Loucy (cell line): ENCODE data around the gene GLYATL2.

Experiments used
- H2AFZ ChIP-seq: fragments of 200-600 bp; sonication (generic); 2 replicates; pipeline ENCODE4 v1.6.0; 2016; ENCODE audit warnings: antibody characterized with exemption, mild to moderate bottlenecking, low read length, moderate library complexity
- H3F3A ChIP-seq: fragments of 200-600 bp; 2 replicates; pipeline ENCODE4 v1.6.0; 2016; ENCODE audit warnings: antibody characterized with exemption, low read depth, mild to moderate bottlenecking
- H3K27me3 ChIP-seq: fragments of 200-600 bp; sonication (generic); 2 replicates; pipeline ENCODE4 v1.6.1; 2014; ENCODE audit warnings: low read length, mild to moderate bottlenecking; ENCODE audit not compliant: insufficient read depth, poor library complexity, severe bottlenecking
- H3K36me3 ChIP-seq: fragments of 200-600 bp; sonication (generic); 2 replicates; pipeline ENCODE4 v1.6.1; 2016; ENCODE audit warnings: low read length; ENCODE audit not compliant: insufficient read depth
- H3K4me1 ChIP-seq: fragments of 200-600 bp; sonication (generic); 2 replicates; pipeline ENCODE4 v1.5.1; 2014; ENCODE audit warnings: low read length, mild to moderate bottlenecking; ENCODE audit not compliant: insufficient read depth, poor library complexity, severe bottlenecking
- H3K4me2 ChIP-seq: fragments of 200-600 bp; sonication (generic); 2 replicates; pipeline ENCODE4 v1.6.0; 2014; ENCODE audit warnings: antibody characterized with exemption, low read length, low read depth, mild to moderate bottlenecking; ENCODE audit not compliant: poor library complexity, severe bottlenecking
- H3K4me3 ChIP-seq: fragments of 200-600 bp; sonication (generic); 2 replicates; pipeline ENCODE4 v1.5.1; 2014; ENCODE audit warnings: low read length, mild to moderate bottlenecking, mixed read lengths; ENCODE audit not compliant: poor library complexity, severe bottlenecking
- H3K79me2 ChIP-seq: fragments of 200-600 bp; sonication (generic); 2 replicates; pipeline ENCODE4 v1.6.1; 2014; ENCODE audit warnings: low read length; ENCODE audit not compliant: insufficient read depth
- H3K9ac ChIP-seq: fragments of 200-600 bp; sonication (generic); 2 replicates; pipeline ENCODE4 v1.6.0; 2014; ENCODE audit warnings: mild to moderate bottlenecking, low read depth, low read length, moderate library complexity; ENCODE audit not compliant: poor library complexity, severe bottlenecking
- H3K9me2 ChIP-seq: fragments of 200-600 bp; sonication (generic); replicated peaks from 2 replicates; pipeline ENCODE4 v1.6.1; 2016; ENCODE audit warnings: low read depth, low read length, mixed read lengths
- H3K9me3 ChIP-seq: fragments of 200-600 bp; sonication (generic); 2 replicates; pipeline ENCODE4 v1.6.1; 2014; ENCODE audit warnings: mild to moderate bottlenecking, antibody characterized with exemption, low read length, low read depth; ENCODE audit not compliant: insufficient read depth
- H4K20me1 ChIP-seq: fragments of 200-600 bp; sonication (generic); 2 replicates; pipeline ENCODE4 v1.6.0; 2014; ENCODE audit warnings: antibody characterized with exemption, low read length, mild to moderate bottlenecking; ENCODE audit not compliant: insufficient read depth, poor library complexity, severe bottlenecking
- EZH2phosphoT487 ChIP-seq: fragments of 200-600 bp; IDR thresholded peaks from 2 replicates; pipeline ENCODE4 v1.6.1; 2018; ENCODE audit warnings: antibody characterized with exemption, mild to moderate bottlenecking, moderate library complexity, borderline replicate concordance
- TF ChIP-seq, protein P1 (sequence below): fragments of 200-600 bp; sonication (generic); conservative IDR thresholded peaks from 2 replicates; pipeline ENCODE4 v1.5.1; 2014; ENCODE audit warnings: mild to moderate bottlenecking, antibody characterized with exemption, low read length

Gene GLYATL2

DNA sequence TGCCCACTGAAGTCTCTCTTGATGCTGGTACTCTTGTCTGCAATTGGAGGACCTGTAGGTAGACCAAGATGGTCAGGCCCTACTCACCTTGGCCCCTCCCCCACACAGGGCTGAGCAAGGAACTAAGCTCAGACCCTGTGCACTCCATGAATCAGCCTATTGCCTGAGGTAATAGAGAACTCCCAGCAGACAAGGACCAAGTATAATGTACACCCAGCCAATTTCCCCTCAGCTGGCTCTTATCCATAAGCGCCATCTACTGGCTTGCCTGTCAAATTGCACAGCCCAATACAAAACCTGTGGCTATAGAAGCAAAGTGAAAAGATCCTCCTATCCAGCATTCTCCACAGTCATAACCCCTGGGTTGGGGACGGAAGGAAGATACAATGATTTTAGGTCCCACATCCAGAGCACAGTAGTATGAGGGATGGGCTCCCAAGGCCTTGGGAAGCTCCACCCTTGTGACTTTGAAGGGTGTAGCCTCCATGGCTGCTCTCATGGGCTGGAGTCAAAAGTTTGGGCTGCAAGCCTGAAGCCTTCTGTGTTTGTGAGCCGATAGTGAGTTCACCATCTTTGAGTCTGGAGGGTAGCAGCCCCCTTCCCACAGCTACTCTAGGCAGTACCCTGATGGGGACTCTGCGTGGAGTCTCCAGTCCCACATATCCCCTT, 56.0 kb downstream of the GLYATL2 start:
- H2AFZ ChIP-seq, result peak overlapping the region; percentile 63

DNA sequence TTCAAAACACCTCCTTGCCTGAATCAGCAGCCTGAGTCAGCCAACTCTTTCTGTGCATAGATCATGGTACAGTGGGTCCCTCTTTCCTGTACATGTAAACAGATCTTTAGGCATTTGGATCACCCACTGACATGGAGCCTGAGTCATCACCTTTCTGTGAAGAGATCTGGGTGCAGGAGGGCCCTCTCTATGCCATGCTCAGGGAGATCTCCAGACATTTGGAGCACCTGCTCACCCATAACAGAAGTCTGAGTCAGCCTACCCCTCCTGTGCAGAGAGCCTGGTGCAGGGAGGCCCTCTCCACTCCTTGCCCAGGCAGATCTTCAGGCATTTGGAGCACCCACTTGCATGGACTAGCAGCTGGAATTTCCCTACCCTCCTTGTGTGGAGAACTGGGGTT, 56.6 kb downstream of the GLYATL2 start:
- H3K9me2 ChIP-seq, result no peaks in the 10 kb centered on the region
- peak overlapping the region; percentile 39 for H3K9ac ChIP-seq
- no peaks in the 10 kb centered on the region for H3F3A ChIP-seq
- H3K79me2 ChIP-seq, result no peaks in the 10 kb centered on the region
- peaks cover 7% of the 10 kb centered on the region; the same call in 1 of the 2 replicates for H3K9me3 ChIP-seq
- no peaks in the 10 kb centered on the region for H3K36me3 ChIP-seq
- no peak overlapping the region for H3K4me2 ChIP-seq
- no peaks in the 10 kb centered on the region for H3K27me3 ChIP-seq
- no peak for TF ChIP-seq EZH2phosphoT487
- no peaks in the 10 kb centered on the region for H4K20me1 ChIP-seq
- peak overlapping the region; percentile 63 for H2AFZ ChIP-seq
- peaks cover 4% of the 10 kb centered on the region for H3K4me1 ChIP-seq
- no peak overlapping the region for H3K4me3 ChIP-seq

More for the DNA sequence above, 56.0 kb downstream of the GLYATL2 start:
- no peaks in the 10 kb centered on the region for H3K36me3 ChIP-seq
- no peak overlapping the region for H3K4me3 ChIP-seq
- peaks cover 4% of the 10 kb centered on the region for H3K4me1 ChIP-seq
- no peaks in the 10 kb centered on the region for H3K9me2 ChIP-seq
- H3K4me2 ChIP-seq, result no peak overlapping the region
- no peaks in the 10 kb centered on the region for H3K79me2 ChIP-seq
- H4K20me1 ChIP-seq, result no peaks in the 10 kb centered on the region
- H3K9ac ChIP-seq, result peak overlapping the region; percentile 39
- no peaks in the 10 kb centered on the region for H3K27me3 ChIP-seq
- no peaks in the 10 kb centered on the region for H3F3A ChIP-seq
- peaks cover 10% of the 10 kb centered on the region; the same call in 1 of the 2 replicates for H3K9me3 ChIP-seq
- TF ChIP-seq, protein P1, sequence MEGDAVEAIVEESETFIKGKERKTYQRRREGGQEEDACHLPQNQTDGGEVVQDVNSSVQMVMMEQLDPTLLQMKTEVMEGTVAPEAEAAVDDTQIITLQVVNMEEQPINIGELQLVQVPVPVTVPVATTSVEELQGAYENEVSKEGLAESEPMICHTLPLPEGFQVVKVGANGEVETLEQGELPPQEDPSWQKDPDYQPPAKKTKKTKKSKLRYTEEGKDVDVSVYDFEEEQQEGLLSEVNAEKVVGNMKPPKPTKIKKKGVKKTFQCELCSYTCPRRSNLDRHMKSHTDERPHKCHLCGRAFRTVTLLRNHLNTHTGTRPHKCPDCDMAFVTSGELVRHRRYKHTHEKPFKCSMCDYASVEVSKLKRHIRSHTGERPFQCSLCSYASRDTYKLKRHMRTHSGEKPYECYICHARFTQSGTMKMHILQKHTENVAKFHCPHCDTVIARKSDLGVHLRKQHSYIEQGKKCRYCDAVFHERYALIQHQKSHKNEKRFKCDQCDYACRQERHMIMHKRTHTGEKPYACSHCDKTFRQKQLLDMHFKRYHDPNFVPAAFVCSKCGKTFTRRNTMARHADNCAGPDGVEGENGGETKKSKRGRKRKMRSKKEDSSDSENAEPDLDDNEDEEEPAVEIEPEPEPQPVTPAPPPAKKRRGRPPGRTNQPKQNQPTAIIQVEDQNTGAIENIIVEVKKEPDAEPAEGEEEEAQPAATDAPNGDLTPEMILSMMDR, result peak; percentile 95
- TF ChIP-seq EZH2phosphoT487, result no peak

DNA sequence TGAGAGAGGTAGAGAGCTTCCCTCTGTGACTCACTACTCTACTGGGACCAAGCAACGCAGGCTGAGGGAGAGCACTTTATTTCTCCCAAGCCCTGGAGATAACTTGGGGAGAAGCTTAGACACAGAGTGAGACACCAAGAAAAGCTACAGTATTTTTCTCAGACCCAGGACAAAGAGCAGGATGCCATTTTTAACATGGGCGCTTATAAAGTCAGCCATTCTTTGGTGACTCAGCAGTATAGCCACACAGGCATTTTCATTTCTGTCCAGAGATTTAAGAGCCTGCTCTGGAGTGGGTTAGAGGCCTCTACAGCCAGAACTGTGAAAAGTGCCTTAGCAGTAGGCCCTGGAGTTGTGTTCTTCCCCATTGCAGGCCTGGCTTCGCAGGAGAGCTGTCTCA, 57.8 kb downstream of the GLYATL2 start:
- Histone ChIP-seq H3K4me1 (peaks cover 4% of the 10 kb centered on the region), H3K9me3 (no peaks in the 10 kb centered on the region), H3K36me3 (no peaks in the 10 kb centered on the region), H3K4me2 (no peak overlapping the region), H3K4me3 (no peak overlapping the region), H2AFZ (0 out of 2 replicates have a peak overlapping the region, but pooled peaks have one; percentile 26), H3K9me2 (no peaks in the 10 kb centered on the region), H3K79me2 (no peaks in the 10 kb centered on the region), H3K9ac (no peak overlapping the region), H4K20me1 (no peaks in the 10 kb centered on the region), H3F3A (no peaks in the 10 kb centered on the region), H3K27me3 (no peaks in the 10 kb centered on the region)
- TF ChIP-seq, protein P1, result no peak
- no peak for TF ChIP-seq EZH2phosphoT487

DNA sequence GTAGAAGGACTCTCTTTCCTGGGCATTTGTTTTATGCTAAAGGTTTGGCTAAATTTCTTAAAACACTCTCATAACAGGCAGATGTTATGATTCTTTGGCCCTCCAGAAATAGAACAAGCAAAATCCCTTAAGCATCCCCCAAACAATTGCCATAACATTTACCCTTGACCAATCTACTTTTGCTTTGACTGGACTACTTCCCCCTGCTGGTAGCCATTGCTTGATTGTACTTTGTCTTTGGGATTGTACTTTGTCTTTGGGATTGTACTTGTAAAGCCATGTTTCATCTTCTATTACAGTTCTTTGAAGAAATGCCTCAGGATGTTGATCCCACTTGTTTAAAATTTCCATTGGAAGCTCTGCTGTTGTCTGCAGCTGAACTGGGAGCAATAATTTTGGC, 59.5 kb downstream of the GLYATL2 start:
- H3F3A ChIP-seq, result no peaks in the 10 kb centered on the region
- 0 out of 2 replicates have a peak, but pooled peaks cover 3% of the 10 kb centered on the region for H3K9me3 ChIP-seq
- no peak overlapping the region for H3K9ac ChIP-seq

More for the DNA sequence above, 59.5 kb downstream of the GLYATL2 start:
- no peak overlapping the region for H3K4me2 ChIP-seq
- peaks cover 4% of the 10 kb centered on the region for H3K4me1 ChIP-seq
- H3K9me2 ChIP-seq, result no peaks in the 10 kb centered on the region
- no peaks in the 10 kb centered on the region for H3K79me2 ChIP-seq
- H3K36me3 ChIP-seq, result no peaks in the 10 kb centered on the region
- peak overlapping the region; percentile 7; the same call in 1 of the 2 replicates for H2AFZ ChIP-seq
- H3K27me3 ChIP-seq, result no peaks in the 10 kb centered on the region
- no peak for TF ChIP-seq EZH2phosphoT487
- TF ChIP-seq, protein P1, result peak; percentile 56
- H3K4me3 ChIP-seq, result no peak overlapping the region
- H4K20me1 ChIP-seq, result no peaks in the 10 kb centered on the region
